Measurements from ENCODE around the gene PSMB4.
"Not testable (repeated sequence)": the region's sequence is repeated elsewhere in the genome, so short reads cannot be mapped to it uniquely, and the experiment has no call there.

The PSMB4 gene

GRCh38 chr1:151399324-151400171 is at the start of gene PSMB4:
Gene PSMB4, plus strand, starts transcription at chr1:151399573. Its CDS starts 15 bp downstream, at chr1:151399588.
- peak; percentile 74 for DNase-seq

DNA sequence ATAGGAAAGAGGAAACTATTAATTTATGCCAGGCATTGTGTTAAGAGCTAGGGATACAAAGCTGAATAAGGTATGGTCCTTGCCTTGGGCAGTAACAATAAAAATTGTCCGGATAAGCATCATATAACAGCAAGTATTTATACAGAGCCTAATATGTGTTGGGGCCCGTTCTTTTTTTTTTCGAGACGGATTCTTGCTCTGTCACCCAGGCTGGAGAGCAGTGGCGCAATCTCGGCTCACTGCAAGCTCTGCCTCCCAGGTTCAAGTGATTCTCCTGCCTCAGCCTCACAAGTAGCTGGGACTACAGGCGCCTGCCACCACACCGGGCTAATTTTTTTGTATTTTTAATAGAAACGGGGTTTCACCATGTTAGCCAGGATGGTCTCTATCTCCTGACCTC is 49.0 kb upstream of the PSMB4 start:
- DNase-seq, result not testable (repeated sequence)

- no peak for DNase-seq
Observed at GRCh38 chr1:151352021-151352718, 47.2 kb upstream of the PSMB4 start.

- DNase-seq, result no peak
Observed at GRCh38 chr1:151356696-151357095, 42.7 kb upstream of the PSMB4 start.

- DNase-seq, result no peak
Observed at GRCh38 chr1:151361883-151362282, 37.5 kb upstream of the PSMB4 start.

GRCh38 chr1:151362308-151363155 is 36.8 kb upstream of the PSMB4 start:
- DNase-seq, result no peak

DNA sequence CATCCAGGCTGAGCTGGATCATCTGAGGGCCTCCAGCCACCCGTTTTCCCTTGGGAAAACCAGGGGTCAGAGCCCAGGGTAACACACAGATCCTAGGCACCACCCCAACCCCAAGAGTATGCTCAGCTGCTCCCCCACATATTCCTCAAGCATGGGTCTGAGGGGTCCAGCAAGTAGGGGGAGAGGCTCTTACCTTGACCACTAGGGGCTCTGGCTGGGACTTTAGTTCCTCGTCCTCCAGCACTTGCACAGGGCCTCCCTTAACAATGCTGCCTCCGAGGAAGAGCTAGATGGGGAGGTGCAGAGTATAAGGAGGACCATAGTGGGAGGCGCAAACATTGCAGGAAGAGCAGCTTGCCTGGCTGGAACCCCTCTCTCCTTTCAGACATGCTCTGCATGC is 34.4 kb upstream of the PSMB4 start:
- DNase-seq, result no peak

DNA sequence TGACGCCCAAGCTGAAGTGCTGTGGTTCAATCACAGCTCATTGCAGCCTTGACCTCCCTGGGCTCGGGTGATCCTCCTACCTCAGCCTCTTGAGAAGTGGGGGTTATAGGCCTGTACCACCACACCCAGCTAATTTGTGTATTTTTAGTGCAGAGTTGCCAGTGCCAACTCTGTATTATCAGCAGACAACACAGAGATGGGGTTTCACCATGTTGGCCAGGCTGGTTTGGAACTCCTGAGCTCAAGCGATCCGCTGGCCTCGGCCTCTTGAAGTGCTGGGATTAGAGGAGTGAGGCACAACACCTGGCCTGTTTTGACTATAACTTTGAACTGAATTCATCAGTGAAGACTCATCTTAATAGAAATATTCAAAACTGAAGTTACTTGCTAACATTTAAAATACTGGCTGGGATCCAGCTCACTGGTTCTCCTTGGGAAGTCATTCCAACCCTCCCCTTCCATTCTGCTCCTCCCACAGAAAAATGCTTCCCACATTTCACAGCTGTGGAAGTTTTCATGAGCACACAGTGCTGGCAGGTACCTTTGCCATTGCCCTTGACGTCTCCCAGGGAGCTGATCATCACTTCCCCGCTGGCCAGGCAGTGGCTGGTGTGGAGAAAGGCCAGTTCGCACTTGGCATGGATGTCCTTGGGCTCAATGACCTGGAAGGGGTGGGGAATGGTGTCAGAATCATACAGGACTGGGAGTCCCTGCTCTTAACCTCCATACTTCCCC is 31.5 kb upstream of the PSMB4 start:
- DNase-seq, result no peak

- no peak for DNase-seq
Observed at GRCh38 chr1:151368393-151369301, 30.7 kb upstream of the PSMB4 start.

- no peak for DNase-seq
Observed at GRCh38 chr1:151369302-151369610, 30.1 kb upstream of the PSMB4 start.

DNA sequence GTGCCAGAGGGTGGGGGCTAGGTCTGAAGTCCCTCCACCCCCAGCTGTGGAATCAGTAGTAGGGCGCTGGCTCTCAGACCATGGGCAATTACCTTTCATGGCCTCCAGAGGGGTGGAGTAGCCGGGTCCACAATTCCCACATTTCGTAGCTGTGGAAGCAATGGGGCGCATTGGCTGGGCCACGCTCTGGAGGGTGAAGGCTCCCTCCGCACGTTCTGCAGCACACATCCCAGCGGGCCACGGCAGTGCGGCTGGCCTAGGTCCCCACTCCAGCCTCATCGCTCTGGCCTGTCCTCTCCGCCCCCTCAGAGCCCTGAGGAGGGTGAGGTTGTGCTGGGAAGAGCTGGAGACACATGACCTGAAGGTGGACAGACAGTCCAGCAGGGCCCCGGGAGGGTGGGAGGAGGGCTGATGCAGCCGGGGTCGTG is 29.7 kb upstream of the PSMB4 start:
- DNase-seq, result no peak

DNA sequence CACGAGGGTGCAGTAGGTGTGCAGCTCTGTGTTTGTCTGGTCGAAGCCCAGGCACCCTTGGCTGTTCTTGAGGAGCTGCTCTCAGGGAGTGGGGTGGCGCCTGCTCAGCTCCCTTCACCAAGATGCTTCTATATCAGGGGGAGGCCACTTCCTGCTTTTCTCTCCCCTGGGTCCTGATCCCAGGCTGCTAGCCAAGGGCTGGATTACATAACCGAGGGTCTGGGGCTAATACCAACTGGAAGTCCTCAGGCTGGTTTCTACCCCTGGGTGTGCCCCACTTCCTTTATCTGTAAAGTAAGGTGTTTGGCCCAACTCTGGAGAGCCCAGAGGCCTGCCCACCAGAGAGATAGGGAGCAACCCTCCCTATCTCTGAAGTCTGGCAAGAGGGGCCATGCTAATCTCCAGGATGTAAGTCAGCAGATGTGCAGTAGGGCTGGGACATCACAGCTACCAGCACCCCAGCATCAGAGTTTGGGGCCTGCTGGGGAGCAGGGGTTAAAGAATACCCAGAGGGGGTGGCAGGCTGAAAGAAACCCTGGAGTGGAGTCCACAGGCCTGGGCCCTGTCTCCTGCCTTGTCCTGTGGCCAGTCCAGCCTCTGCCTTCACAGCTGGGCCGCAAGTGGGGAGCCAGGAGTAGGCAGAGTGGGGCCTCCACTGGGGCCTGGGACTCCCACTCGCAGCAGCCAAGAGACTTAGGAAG is 29.0 kb upstream of the PSMB4 start:
- DNase-seq, result no peak

DNA sequence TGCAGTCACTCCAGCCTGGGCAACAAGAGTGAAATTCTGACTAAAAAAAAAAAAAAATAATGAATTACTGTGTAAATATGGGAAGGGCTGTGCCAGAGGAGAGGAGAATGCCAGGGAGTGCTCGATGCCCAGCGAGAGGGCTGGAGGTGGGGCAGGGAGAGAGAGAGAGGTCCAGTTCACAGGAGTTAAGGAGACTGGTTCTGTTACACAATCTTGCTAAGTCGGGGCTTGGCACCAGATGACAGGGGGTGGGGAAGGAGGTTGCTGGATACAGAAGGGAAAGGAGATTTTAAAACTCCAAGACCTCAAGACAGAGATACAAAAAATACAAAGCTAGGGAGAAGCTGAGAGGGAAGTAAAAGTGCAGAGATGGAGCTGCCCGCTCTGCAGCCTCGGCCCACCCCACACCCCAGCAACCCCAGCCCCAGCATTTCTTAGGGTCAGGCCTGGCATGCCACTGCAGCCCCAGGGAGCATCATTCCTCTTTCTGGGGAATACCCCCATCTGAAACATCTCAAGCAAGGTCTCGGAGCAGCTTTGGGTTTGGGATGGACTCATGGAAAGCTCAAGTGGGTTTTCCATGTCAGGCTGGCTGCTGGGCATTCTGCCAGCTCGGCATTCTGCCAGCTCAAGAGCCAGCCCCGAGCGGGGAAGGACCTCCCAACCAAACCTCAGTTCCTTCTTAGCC is 27.9 kb upstream of the PSMB4 start:
- peak; percentile 43 for DNase-seq

DNA sequence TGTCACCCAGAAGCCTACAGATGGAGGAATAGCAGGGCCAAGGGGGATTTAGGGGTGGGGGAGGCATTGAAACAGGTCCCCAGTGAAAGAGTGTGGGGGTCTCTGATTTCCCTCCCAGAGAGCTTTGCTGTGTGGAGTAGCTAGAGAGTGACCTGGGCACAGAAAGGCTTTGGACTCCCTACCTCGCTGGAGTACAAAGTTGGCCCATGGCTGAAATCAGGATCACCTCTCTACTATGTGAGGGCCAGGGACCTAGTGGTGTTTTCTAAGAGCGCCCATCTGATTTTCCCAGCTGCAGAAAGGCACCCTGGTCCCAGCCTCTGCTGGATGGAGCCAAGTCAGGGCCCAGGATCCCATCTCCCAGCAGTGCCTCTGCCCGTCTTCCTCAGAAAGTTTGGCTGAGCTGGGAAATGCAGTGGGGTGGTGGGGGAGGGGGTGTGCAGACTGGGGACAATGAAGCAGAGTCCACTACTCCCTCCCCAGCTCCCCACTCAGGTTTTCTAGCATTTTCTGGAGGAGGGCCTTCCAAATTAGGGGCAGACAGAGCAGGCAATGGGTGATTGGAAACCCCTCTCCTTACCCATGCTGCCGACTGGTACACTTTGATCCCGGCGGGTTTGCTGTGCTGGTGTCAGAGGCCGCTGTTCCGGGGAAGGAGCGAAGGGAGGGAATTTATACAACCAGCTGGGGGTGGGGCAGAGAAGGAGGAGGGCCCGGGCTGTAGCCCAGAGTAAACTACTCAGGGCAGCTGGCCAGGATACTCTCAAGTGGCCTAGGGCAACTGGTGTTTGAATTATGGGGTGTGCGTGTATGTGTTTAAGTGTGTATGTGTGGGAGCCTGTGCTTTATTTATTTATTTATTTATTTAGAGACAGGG is 27.1 kb upstream of the PSMB4 start, which contains the start of gene SELENBP1:
TSS of gene SELENBP1 (minus strand) at position 648 of the 877 bp plus-strand sequence. CDS start at position 584, 64 bp downstream.
- peak; percentile 21 for DNase-seq

DNA sequence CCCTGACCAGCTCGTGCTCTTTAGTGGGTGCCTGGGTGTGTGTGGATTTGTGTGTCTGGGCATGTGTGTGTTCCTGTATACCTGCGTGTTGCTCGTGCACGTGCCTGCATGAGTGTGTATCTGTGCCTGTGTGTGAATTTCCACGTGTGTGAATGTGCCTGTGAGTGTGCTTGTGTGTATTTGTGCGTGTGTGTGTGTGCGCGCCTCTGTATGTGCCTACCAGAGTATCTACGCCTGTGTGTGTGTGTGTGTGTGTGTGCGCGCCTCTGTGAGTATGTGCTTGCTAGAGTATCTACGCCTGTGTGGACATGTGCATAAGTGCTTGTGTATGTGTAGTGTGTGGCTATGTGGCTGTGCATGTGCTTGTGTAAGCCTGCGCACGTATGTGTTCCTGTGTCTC is 26.2 kb upstream of the PSMB4 start:
- DNase-seq, result no peak

DNA sequence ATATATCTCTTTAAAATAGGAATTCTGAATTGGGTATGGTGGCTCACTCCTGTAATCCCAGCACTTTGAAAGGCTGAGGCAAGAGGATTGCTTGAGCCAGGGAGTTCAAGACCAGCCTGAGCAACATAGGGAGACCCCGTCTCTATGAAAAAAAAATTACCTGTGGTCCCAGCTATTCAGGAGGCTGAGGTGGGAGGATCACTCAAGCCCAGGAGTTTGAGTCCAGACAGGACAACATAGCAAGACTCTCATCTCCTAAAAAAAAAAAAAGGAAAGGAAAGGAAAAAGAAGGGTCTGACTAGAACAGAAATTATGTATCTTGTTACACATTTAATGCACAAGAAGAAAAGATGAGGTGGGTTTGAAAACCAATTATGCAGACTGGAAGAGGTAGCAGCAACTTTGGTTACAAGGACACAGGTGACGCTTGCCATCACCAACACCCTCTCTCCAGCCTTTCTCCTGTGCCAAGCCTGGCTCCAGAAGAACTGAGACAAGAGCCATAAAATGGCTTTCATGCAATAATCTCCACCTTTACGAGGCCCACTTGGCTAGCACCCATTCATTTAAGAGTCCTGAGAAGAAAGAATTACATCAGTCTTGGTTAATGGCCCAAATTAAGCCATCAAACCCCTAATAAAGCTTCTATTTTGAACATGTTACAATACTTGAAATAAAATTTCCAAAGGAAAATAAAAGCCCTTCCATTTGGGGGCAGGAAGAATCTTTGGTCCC is 22.1 kb upstream of the PSMB4 start:
- DNase-seq, result no peak

DNA sequence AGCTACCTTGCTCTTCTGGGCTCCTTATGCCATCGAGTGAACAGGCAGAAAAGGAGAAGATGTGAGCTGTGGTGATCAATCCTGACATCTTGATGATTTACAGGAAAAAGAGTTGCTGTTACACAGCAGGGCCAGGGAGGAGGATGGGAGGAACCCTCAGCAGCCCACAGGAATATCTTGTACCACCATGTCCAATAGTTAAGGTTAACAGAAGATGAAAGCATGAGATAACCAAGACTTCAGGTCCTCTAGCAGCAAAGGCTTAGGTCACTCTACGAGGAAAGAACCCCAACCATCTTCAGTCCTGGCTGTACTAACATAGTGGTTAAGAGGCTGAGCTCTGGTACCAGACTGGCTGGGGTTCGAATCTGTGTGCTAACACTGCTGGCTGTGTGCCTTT is 14.8 kb upstream of the PSMB4 start:
- DNase-seq, result no peak

- DNase-seq, result no peak
Observed at GRCh38 chr1:151386002-151386401, 13.4 kb upstream of the PSMB4 start.

Data from NCI-H524 treated with DMSO at 0.1 percent for 48 hours (cell line).